BJ (cell line): ENCODE data around the gene MPL. TPM values are rescaled to one million over a fixed set of nuclear protein-coding genes. Genes with fewer than 3 reads are reported as not detected.
"Not testable (repeated sequence)": the region's sequence is repeated elsewhere in the genome, so short reads cannot be mapped to it uniquely, and the experiment has no call there.

Experiments
- CTCF ChIA-PET: fragments of 350-600 bp; formaldehyde crosslinking; extraction: SDS; loops from one replicate; lab custom pipeline; 2021; ENCODE audit warnings: antibody characterized with exemption, inconsistent platforms; lab: Yijun Ruan, JAX
- POLR2A ChIA-PET: fragments of 300-600 bp; sonication (Branson Sonifier 250); formaldehyde crosslinking; extraction: SDS; loops from one replicate; lab custom pipeline; 2021; ENCODE audit warnings: antibody characterized with exemption; lab: Charles Lee
- DNase-seq: peaks from one replicate; pipeline ENCODE4 v3.0.0-alpha.2; 2011; ENCODE audit warnings: low read depth
- H3K27me3 ChIP-seq: 2 replicates; pipeline ENCODE4 v1.6.0; 2011; ENCODE audit warnings: low read length; ENCODE audit not compliant: control insufficient read depth, insufficient read depth
- H3K36me3 ChIP-seq: 2 replicates; pipeline ENCODE4 v1.5.1; 2011; ENCODE audit warnings: low read length; ENCODE audit not compliant: control insufficient read depth, insufficient read depth
- H3K4me3 ChIP-seq: 2 replicates; pipeline ENCODE4 v1.5.1; 2011; ENCODE audit warnings: low read depth, mild to moderate bottlenecking, control low read depth, low read length
- CTCF ChIP-seq: IDR thresholded peaks from 2 replicates; pipeline ENCODE4 v1.5.1; 2011; ENCODE audit warnings: low read depth, mild to moderate bottlenecking, control low read depth, inconsistent platforms, low read length, moderate library complexity; ENCODE audit not compliant: insufficient read depth
- polyA plus RNA-seq: library from polyadenylated mRNA; depleted of rRNA; stranded (reverse); fragments of >200 nt; gene quantifications from 2 replicates; pipeline ENCODE4 v1.2.3, GENCODE V29; 2011

Gene MPL
- polyA plus RNA-seq, 1 experiment, result not detected

GRCh38 chr1:43366601-43367025 lies 29.0 kb downstream of the MPL start:
- DNase-seq, result no peak
- CTCF ChIA-PET, result no interaction called here
- H3K4me3 ChIP-seq, result peak overlapping the region; percentile 82
- POLR2A ChIA-PET, result interaction anchor here (0.6 kb wide), 2 partner anchors 283 to 284 kb away, joined by 3 to 5 read pairs; partner anchors contain the start of gene KDM4A
- no peaks in the 10 kb centered on the region for H3K27me3 ChIP-seq
- no peak for TF ChIP-seq CTCF
- peaks cover 20% of the 10 kb centered on the region for H3K36me3 ChIP-seq

DNA sequence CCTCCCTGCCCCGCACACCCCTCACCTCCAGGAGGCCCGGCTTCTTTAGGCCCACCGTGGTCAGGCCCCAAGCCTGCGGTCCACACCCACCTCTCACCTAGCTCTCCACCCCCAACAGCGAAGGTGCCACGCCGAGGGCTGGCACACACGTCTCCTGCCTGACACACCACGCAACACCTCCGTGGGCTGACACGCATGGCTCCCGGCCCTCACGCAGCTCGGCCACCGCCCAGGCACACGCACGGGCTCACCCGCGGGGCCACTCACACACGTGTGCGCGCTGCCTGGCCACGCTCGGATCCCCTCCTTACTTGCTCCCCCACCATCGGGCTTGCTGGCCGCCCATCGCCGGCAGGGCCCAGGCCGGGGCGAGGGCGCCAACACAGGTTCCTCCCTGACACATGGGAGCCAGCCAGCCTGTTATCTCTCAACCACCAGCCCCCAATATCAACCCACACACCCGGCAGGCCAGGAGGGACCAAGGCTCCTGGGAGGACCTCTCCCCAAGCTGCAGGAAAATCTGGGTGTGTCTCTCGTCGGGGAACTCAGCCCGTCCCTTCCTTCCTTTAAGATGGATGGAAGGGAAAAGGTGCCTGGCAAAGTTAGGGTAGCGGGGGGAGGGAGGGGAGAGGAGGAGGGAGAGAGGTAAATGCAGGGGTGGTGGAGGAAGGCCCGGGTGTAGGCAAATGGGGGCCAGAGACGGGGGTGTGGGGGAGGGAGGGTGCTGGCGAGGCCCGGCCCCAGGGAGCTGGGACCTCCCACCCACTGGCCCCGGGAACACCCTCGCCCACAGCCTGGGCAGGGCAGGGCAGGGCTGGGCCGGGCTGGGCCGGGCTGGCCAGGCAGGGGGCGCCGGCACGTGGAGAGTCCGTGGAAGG lies 29.6 kb downstream of the MPL start:
- Histone ChIP-seq H3K4me3 (peak overlapping the region; percentile 82), H3K27me3 (no peaks in the 10 kb centered on the region), H3K36me3 (peaks cover 20% of the 10 kb centered on the region)
- POLR2A ChIA-PET, result interaction anchor here (0.6 kb wide), 2 partner anchors 283 kb away, joined by 3 to 5 read pairs; partner anchors contain the start of gene KDM4A
- CTCF ChIA-PET, result no interaction called here
- no peak for DNase-seq
- TF ChIP-seq CTCF, result no peak

DNA sequence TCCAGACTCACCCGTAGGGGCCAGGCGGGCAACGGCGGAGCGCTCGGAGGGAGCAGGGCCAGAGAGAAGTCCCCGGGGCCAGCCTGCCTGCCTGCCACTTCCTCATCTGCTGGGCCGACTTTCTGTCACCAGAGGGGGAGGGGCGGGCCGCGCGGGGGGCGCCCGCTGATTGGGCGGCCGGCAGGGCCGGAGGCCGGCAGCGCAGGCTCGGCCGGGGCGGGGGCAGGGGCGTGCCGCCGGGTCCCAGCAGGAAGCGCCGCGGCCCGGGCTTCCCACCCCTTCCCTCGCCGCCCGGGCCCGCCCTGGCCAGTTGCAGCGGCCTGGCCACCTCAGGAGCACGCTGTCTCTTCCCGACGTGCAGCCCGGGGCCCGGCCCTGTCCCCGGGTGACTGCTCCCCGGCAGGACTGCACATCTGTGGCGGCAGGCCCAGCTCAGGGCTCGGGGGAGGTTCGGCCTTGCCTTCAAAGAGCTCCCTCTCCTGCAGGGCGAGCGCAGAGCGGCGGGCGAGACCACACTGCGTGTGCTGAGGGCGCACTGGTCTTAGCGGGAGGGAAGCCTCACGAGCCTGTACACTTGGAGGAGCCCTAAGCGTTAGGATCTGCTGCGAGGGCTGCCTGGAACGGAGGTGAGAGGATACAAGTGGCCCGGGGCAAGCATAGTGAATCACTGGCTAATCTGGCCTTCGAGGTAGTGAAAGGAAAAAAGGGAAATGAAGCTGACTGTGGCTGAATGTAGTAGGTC lies 30.5 kb downstream of the MPL start, which contains the start of gene ELOVL1:
ELOVL1 (minus strand) TSS at position 108 of the 742 bp plus-strand sequence. CDS start 2,402 bp downstream, outside the sequence.
- ChIA-PET CTCF (interaction anchor here (0.8 kb wide), 1 partner anchor 141 kb away, joined by 3 read pairs; no protein-coding TSS in a partner anchor), POLR2A (interaction anchor here (0.7 kb wide), 1 partner anchor 141 kb away, joined by 3 read pairs; no protein-coding TSS in a partner anchor)
- peak within 1 kb of the TSS; percentile 82 for H3K4me3 ChIP-seq
- TF ChIP-seq CTCF, result peak; percentile 44
- no peaks in the 10 kb centered on the region for H3K27me3 ChIP-seq
- DNase-seq, result peak; percentile 42
- peaks cover 16% of the 10 kb centered on the region for H3K36me3 ChIP-seq

DNA sequence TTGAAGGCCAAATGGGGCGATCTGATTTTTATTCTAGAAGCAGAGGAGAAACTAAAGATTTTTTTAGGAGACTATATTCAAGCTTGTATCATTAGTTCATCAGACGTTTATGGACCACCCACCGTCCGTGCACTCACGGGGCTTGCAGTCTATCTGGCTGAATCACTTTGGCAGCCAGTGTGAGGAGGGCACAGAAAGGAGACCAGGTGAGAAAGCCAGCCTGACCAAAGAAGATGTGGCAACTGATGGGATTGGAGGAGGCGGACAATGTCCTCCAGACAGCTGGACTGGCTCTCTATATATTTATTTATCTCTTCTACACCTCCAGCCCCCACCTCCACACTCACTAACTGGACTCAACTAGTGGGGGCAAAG lies 31.0 kb downstream of the MPL start:
- ChIA-PET POLR2A (interaction anchor here (0.7 kb wide), 1 partner anchor 142 kb away, joined by 3 read pairs; no protein-coding TSS in a partner anchor), CTCF (interaction anchor here (0.8 kb wide), 1 partner anchor 141 kb away, joined by 3 read pairs; no protein-coding TSS in a partner anchor)
- peaks cover 13% of the 10 kb centered on the region for H3K36me3 ChIP-seq
- no peak for DNase-seq
- H3K4me3 ChIP-seq, result peak overlapping the region; percentile 82
- no peak for TF ChIP-seq CTCF
- no peaks in the 10 kb centered on the region for H3K27me3 ChIP-seq

DNA sequence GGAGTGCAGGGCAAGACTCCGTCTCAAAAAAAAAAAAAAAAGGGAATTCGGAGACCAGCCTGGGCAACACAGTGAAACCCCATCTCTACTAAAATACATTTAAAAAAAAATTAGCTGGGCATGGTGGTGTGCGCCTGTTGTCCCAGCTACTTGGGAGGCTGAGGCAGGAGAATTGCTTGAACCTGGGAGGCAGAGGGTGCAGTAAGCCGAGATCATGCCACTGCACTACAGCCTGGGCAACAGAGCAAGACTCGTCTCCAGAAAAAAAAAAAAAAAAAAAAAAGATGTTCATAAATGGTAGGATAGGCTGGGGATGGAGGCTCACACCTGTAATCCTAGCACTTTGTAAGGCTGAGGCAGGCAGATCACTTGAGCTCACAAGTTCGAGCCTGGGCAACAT lies 32.2 kb downstream of the MPL start:
- H3K4me3 ChIP-seq, POLR2A ChIA-PET, H3K36me3 ChIP-seq, DNase-seq, H3K27me3 ChIP-seq: not testable (repeated sequence)
- CTCF ChIA-PET, result interaction anchor here (0.6 to 1.0 kb wide), 3 partner anchors 12 to 44 kb away, joined by 3 to 4 read pairs (median 3); no protein-coding TSS in a partner anchor
